Coronary artery (tissue), 2 donors: Measurements from ENCODE around the gene SRSF1.
A peak's percentile ranks its signal among the peaks of the same experiment; 100 is the strongest.
"Not testable (repeated sequence)": the region's sequence is repeated elsewhere in the genome, so short reads cannot be mapped to it uniquely, and the experiment has no call there.

Source experiments
- DNase-seq: peaks from one replicate; pipeline ENCODE4 v3.0.0-alpha.2; 2017; ENCODE audit warnings: low spot score
- H3K27ac ChIP-seq, 2 donors: fragments of 200-600 bp; sonication (generic); one replicate each; pipeline ENCODE4 v1.5.1; 2016 to 2019
- H3K4me3 ChIP-seq: fragments of 200-600 bp; sonication (generic); 2 replicates; pipeline ENCODE4 v1.5.1; 2016; ENCODE audit warnings: mild to moderate bottlenecking, moderate library complexity
- TF ChIP-seq, protein P1 (sequence below): fragments of 200-600 bp; sonication (generic); IDR thresholded peaks from one replicate; pipeline ENCODE4 v1.5.1; 2019; ENCODE audit warnings: antibody characterized with exemption

The SRSF1 gene

DNA sequence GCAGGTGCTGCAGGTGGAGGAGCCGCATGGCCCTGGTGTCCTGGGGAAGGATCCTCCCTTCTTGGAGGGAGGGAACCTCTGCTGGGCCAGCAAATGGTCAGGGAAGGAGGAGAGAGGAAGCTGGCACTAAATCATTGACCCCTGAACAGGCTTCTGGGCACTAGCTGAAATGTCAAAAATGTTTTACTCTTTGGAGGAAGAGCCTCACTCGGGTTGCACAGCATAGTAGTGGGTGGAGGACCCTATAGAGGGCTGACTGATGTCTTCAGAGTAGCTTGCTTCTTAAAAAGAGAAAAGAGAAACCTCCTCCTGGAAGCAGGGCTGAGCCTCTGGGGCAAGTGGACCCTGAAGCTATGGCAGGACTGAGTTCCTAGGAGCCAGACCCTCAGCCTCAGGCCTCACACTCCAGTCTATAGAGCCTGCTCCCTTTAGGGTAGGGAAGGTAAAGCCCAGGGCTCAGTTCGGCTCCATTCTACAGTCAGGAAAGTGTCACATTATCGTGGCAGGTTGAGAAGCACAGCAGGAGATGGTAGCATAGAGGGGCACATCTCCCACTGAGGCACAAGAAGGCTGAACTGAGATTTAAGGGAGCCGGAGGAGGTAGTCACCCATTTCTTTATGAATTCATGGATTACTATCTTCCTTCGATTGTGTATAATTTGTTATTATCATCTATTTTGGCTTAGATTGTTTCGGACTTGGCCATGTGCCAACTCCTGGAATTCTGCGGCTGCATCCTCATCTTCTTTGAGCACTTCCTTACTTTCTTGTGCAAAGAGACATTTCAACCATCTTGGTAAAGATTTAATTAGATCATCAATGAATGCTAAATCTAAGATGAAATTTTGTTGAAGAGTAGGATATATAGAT lies 44.5 kb downstream of the SRSF1 start:
- no peak overlapping the region for H3K27ac ChIP-seq
- peak; percentile 35 for DNase-seq
- no peak overlapping the region for H3K4me3 ChIP-seq
- TF ChIP-seq, protein P1, sequence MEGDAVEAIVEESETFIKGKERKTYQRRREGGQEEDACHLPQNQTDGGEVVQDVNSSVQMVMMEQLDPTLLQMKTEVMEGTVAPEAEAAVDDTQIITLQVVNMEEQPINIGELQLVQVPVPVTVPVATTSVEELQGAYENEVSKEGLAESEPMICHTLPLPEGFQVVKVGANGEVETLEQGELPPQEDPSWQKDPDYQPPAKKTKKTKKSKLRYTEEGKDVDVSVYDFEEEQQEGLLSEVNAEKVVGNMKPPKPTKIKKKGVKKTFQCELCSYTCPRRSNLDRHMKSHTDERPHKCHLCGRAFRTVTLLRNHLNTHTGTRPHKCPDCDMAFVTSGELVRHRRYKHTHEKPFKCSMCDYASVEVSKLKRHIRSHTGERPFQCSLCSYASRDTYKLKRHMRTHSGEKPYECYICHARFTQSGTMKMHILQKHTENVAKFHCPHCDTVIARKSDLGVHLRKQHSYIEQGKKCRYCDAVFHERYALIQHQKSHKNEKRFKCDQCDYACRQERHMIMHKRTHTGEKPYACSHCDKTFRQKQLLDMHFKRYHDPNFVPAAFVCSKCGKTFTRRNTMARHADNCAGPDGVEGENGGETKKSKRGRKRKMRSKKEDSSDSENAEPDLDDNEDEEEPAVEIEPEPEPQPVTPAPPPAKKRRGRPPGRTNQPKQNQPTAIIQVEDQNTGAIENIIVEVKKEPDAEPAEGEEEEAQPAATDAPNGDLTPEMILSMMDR, result no peak

DNA sequence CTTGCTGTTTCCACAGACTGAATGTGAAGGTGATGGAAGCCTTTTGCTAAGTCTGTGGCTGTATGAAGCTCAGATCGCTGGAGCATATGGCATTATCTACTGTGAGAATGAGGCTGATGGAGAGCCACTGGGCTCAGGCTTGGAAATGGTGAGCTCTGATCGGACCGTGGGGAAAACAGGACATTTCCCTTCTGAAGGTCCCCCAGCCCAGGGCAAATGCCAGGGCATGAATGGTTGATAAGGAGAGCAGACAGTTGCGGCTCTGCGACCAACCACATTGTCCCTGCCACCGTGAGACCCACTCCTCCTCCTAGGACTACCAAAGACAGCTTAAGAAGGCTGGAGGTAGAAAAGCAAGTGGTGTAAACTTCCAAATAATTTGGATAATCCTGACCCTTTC lies 47.1 kb downstream of the SRSF1 start:
- peak; percentile 43 for DNase-seq
- no peak overlapping the region for H3K27ac ChIP-seq
- TF ChIP-seq, protein P1, result no peak
- no peak overlapping the region for H3K4me3 ChIP-seq

DNA sequence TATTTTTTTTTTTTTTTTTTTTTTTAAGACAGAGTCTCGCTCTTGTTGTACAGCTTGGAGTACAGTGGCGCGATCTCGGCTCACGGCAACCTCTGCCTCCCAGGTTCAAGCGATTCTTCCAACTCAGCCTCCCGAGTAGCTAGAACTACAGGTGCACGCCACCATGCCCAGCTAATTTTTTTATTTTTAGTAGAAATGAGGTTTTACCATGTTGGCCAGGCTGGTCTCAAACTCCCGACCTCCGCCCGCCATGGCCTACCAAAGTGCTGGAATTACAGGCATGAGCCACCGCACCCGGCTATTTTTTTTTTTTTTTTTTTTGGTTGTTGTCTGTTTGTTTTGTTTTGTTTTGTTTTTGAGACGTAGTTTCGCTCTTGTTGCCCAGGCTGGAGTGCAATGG lies 48.7 kb downstream of the SRSF1 start:
- not testable (repeated sequence) for DNase-seq

GRCh38 chr17:57957886-57958285 lies 49.2 kb downstream of the SRSF1 start:
- TF ChIP-seq, protein P1, result no peak
- H3K27ac ChIP-seq, result no peak overlapping the region

More for the DNA sequence above, 48.7 kb downstream of the SRSF1 start:
- not testable (repeated sequence) for H3K27ac ChIP-seq, H3K4me3 ChIP-seq

DNA sequence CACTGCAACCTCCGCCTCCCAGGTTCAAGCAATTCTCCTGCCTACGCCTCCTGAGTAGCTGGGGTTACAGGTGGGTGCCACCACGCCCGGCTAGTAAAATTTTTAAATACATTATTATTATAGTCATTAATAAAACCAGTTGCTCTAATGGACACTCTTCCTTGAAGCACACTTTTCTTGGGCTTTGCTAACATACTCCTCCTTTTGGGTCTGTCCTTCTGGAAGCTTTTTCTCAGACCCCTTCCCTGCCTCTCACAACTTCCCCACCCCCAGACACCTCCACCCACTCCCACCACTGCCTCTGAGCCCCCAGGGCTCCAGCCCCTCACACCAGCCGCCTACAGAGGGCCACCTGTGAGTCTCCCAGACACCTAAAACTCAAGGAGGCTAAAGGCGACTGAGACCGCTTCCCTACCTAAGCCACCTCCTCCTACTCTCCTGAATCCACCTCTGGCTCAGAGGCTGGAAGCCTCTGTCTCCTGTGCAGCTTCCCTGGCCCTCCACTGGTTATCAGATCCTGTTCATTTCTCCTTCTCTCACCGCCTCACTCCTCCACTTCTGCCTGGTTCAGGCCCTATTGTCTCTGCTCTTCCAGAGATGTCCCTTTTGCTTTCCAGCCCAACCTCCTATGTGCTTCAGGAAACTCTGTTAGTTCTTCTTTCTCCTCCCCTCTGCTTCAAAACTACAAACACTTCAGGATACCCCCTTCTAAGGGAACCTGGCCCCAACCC lies 49.8 kb downstream of the SRSF1 start:
- no peak overlapping the region for H3K27ac ChIP-seq
- DNase-seq, result peak; percentile 58
- TF ChIP-seq, protein P1, result no peak
- H3K4me3 ChIP-seq, result no peak overlapping the region

More at GRCh38 chr17:57957886-57958285, 49.2 kb downstream of the SRSF1 start:
- peak; percentile 60 for DNase-seq
- no peak overlapping the region for H3K4me3 ChIP-seq

DNA sequence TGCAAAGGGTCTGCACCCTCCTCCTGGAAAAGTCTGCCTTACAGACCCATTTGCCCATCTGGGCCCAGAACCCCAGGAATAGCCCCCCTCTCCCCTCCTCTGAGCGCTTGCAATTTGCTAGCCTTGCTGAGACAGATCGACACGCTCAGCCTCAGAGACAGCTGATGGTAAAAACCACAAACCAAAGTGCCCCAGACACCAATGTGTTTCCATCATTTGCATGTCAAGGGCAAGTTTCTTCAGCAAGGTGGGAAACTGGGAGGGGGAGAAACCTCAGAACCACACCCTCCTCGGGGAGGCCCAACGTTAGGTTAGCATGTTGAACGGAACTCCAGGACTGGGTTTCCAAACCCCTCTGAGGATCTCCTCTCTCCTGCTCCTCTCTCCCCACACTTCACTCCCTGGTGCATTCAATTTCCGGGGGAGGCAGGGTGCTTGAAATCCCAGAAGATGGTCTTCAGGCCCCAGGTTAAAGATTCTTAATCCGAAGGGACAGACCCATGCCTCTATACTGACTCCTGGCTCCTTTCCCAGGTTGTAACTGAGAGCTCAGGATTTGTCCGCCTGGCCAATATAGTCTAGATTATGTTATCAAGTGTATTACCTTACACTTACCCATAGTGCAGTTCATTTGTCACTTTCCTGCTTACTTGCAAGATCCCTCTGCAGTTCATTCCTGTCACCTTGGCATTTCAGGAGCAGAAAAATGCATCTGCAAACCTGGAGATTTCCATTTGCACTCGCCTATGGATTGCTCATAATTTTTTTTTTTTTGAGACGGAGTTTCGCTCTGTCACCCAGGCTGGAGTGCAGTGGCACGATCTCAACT lies 50.5 kb downstream of the SRSF1 start:
- peak overlapping the region; percentile 99 for H3K4me3 ChIP-seq
- TF ChIP-seq, protein P1, result no peak
- peak; percentile 67 for DNase-seq
- peak overlapping the region in 1 of 2 donors; percentile 100 for H3K27ac ChIP-seq
